ENCODE measurements around the gene PTF1A. TPM values are rescaled to one million over a fixed set of nuclear protein-coding genes. Genes with fewer than 3 reads are reported as not detected.

PTF1A gene
- not detected in 2 replicates for total RNA-seq (2014; rRNA removed; shearing (Covaris generic))

- DNase-seq (ENCODE audit: low read depth) = no peak
These were observed at the start of gene PTF1A for GRCh38 chr10:23191764-23192711. Gene PTF1A (plus strand): TSS chr10:23192312. CDS start chr10:23192531, 219 bp downstream.

DNA sequence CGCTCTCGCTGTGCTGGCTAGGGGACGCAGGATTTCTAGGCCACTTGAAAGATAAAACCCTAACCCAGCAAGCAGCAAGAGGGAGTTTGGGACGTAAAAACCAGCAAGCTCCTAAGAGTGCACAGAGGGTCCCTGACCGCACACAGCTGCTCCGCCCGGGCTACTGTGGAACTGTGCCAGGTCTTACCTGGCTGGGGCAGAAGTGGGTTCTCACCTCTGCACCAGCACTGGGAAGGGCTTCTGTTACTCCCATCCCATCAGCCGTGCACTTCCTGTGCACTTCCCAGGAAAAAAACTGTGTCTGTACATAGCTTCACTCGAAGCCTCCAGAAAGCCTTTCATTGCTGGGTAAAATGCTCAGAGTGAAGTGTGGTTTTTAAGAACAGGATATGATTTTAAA is 45.9 kb upstream of the PTF1A start:
- no peak for DNase-seq (ENCODE audit: low read depth)

DNA sequence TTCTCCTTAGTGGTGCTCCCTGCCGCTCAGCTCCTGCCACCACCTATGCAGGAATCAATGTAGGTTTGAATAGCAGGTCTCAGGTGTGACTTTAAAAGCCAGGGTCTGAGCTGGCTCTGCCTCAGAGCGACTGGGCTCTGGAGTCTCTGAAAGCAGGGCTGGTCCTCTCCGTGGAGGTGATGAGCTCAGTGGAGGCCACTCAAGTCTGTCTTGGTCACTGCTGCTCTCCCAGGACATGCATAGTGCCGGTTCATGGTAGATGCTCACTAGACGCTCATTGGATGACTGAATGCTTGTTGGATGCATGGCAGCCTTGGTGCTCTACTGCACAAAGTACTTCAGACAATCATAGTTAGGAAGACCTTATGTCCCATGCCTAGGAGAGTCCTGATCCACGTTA is 45.1 kb upstream of the PTF1A start:
- no peak for DNase-seq (ENCODE audit: low read depth)

GRCh38 chr10:23148214-23148613 is 43.9 kb upstream of the PTF1A start:
- DNase-seq (ENCODE audit: low read depth) = no peak

DNA sequence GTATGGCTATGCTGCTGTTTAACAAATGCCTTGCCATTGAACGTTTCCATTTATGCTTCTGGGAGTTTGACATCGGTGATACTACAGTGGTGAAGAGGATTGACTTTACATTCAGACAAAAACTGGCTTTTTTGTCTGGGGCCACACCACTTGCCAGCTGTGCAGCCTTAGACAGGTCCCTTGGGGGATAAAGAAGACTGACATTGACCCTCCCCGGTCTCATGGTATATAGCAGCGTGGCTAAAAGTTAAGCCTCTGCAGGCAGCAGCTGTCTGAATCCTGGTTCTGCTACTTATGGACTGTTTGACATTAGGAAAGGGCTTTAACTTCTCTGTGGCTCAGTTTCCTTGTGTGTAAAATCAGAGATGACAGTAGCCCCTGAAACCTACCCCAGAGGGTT is 42.0 kb upstream of the PTF1A start:
- no peak for DNase-seq (ENCODE audit: low read depth)

- no peak for DNase-seq (ENCODE audit: low read depth)
These were observed 41.5 kb upstream of the PTF1A start for GRCh38 chr10:23150610-23151009.

- no peak for DNase-seq (ENCODE audit: low read depth)
These were observed 41.0 kb upstream of the PTF1A start for GRCh38 chr10:23151071-23151470.

- peak; percentile 57 for DNase-seq (ENCODE audit: low read depth)
These were observed 36.9 kb upstream of the PTF1A start for GRCh38 chr10:23155169-23155568.

DNA sequence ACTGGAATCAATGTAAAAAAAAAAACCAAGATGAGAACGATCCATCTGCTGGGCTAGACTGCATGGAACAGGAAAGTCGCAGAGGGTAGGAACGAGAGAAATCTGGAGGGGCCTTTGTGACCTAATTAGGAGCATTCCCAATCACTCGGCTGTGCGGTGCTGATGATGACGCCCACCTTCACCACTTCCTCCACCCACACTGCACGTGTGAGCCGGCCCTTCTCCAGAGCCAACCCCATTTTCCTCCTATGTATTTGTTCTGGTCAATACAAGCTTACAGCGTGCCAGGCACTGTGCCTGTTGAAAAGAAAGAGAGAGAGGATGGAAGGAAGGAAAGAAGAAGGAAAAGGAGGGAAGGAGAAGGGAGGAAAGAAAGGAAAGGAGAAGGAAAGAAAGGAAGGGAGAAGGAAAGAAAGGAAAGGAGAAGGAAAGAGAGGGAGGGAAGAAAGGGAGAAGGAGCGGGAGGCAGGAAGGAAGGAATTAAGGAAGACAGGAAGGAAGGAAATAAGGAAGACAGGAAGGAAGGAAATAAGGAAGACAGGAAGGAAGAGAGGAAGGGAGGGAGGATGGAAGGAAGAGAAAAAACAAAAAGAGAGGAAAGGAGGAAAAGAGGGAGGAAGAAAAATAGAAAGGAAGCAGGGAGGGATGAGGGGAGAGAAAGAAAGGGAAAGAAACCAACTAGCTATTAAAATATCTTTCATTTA is 35.5 kb upstream of the PTF1A start:
- DNase-seq (ENCODE audit: low read depth) = no peak

GRCh38 chr10:23157239-23157681 is 34.9 kb upstream of the PTF1A start:
- no peak for DNase-seq (ENCODE audit: low read depth)

- DNase-seq (ENCODE audit: low read depth) = peak; percentile 32
These were observed 34.3 kb upstream of the PTF1A start for GRCh38 chr10:23157691-23158369.

GRCh38 chr10:23158370-23158769 is 33.7 kb upstream of the PTF1A start:
- DNase-seq (ENCODE audit: low read depth) = peak; percentile 51

- peak; percentile 39 for DNase-seq (ENCODE audit: low read depth)
These were observed 20.8 kb upstream of the PTF1A start for GRCh38 chr10:23171232-23171876.

DNA sequence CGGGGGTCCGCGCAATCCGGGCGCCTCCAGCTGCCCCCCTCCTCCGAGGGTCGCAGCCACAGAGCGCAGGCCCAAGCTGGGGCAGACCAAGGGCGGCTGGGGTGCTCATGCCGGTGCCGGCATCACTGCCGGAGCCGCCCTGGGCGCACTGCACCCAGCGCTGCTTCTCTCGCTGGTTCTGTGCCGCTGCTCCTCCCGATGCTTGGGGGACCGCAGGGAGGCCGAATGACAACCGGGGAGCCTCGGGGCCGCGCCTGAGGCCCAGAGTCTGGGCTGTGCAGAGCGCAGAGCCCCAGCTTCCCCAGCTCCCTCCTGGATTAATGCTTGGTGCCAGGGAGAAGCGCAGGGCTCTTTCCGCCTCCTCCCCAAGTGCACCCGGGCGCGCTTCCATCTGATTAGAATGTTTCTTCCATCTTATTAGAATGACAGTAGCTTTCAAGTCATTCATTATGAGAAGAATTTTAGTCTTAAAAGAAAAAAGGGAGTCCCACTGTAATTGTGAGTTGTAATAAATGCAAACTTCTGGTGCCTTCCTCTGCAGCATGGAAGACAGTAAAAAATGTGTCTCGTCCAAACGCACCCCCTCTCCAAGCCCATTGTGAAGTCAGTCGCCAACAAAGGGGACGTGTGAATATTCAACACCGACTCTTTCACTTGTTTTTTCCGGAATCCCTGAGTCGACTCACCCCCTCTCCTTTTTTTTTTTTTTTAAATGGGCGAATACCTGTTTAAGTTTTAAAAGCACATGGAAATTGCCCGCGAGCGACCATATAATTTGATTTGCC is 19.5 kb upstream of the PTF1A start:
- no peak for DNase-seq (ENCODE audit: low read depth)

DNA sequence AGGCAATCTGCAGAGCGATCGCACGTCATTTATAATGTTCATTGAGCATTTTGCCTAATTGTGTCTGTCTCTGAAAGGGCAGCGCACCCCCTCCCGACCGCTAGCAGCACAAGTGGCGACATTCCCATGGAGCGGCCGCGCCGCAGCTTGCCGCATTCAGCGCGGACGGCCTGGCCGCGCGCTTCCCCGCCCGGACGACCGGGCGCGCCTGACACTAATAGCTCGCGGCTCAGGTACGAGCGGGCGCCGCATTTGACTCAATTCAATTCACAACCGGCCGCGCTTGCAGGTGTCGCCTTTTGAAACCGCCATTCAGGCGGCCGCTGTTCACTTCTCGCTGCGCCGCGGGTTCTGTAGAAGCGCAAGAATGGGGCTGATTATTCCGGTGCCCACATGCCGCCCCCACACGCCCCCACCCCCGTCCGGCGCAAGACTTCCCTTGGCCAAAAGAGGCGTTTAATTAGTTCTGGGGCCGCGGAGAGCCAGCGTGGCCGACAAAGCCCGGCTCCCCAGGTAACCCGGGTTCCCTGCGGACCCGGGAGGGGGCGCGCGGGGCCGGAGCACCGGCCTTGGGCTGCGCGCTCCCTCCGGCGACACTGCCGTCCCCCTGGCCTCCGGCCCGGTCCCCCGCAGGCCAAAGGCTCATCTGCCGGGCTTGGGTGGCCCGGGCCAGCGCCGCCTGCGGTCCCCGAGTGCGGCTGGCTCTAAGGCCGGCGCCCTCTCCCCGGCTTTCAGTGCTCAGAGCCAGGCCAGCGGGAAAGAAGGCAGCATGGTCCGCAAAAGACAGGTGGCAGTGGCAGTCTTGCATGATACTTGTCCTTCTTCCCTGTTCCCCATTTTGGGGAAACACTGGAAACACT is 18.7 kb upstream of the PTF1A start:
- no peak for DNase-seq (ENCODE audit: low read depth)

- no peak for DNase-seq (ENCODE audit: low read depth)
These were observed 17.8 kb upstream of the PTF1A start for GRCh38 chr10:23174074-23174976.

DNA sequence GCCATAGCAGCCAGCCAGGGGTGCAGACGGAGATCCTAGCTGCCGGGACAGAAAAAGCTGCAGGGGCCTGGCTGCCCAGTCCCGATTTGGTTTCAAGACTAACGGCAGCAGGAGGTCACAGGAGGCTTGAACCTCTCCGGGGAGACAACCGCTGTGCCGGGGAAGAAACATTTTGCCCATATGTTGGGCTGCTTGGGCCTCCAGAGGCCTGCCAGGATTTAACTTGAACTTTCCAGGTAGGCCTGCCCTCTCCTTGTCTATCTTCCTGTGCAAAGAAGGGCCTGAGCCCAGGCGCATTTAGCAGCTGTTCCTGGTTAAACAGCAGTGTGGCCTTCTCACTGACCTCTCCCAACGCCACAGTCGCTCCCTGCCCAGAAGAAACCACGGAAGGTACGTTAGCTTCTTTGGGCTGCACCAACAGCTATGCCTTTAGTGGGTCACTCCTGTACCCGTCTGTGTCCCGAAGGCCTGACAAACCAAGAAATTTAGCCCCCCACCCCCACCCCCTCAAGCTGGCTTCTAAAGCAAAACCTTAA is 17.1 kb upstream of the PTF1A start:
- DNase-seq (ENCODE audit: low read depth) = no peak

DNA sequence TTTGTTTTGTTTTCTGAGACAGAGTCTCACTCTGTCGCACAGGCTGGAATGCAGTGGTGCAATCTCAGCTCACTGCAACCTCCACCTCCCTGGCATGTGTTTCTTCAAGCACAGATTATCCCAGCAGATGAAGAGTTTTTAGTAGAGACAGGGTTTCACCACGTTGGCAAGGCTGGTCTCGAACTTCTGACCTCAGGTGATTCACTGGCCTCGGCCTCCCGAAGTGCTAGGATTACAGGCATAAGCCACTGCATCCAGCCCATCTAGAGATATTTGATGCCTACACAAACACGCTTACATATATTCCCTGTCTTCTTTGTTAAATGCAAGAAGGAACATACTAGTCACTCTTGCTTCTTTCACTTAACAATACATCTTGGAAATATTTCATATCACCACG is 5.9 kb upstream of the PTF1A start:
- DNase-seq (ENCODE audit: low read depth) = no peak

GRCh38 chr10:23186697-23187096 is 5.4 kb upstream of the PTF1A start:
- DNase-seq (ENCODE audit: low read depth) = no peak

All from Daoy (cell line).